ENCODE measurements around the gene TENM4. TPM values are rescaled to one million over a fixed set of nuclear protein-coding genes. Genes with fewer than 3 reads are reported as not detected.
"Not testable (repeated sequence)": the region's sequence is repeated elsewhere in the genome, so short reads cannot be mapped to it uniquely, and the experiment has no call there.

The TENM4 gene
- polyA plus RNA-seq, 1 experiment, result 0.39 TPM

GRCh38 chr11:78889698-78890097 lies 551.1 kb downstream of the TENM4 start:
- Histone ChIP-seq H3K4me3 (ENCODE audit: low read depth, low read length) (no peak overlapping the region), H3K27me3 (ENCODE audit: control insufficient read depth, insufficient read depth, low read length) (no peaks in the 10 kb centered on the region), H3K36me3 (ENCODE audit: control insufficient read depth, insufficient read depth, low read length) (no peaks in the 10 kb centered on the region)
- POLR2A ChIA-PET, result no interaction called here
- no peak for TF ChIP-seq CTCF (IDR thresholded peaks at IDR 0.05; ENCODE audit: insufficient read depth, low read depth, low read length)
- no peak for DNase-seq (ENCODE audit: low read depth)
- CTCF ChIA-PET, result no interaction called here

GRCh38 chr11:78886616-78887015 lies 554.2 kb downstream of the TENM4 start:
- H3K36me3 ChIP-seq (ENCODE audit: control insufficient read depth, insufficient read depth, low read length), result no peaks in the 10 kb centered on the region
- ChIA-PET CTCF (interaction anchor here (0.7 to 1.1 kb wide), 2 partner anchors 14 to 88 kb away, joined by 3 read pairs; no protein-coding TSS in a partner anchor), POLR2A (no interaction called here)
- TF ChIP-seq CTCF (IDR thresholded peaks at IDR 0.05; ENCODE audit: insufficient read depth, low read depth, low read length), result no peak
- H3K4me3 ChIP-seq (ENCODE audit: low read depth, low read length), result no peak overlapping the region
- no peak for DNase-seq (ENCODE audit: low read depth)
- no peaks in the 10 kb centered on the region for H3K27me3 ChIP-seq (ENCODE audit: control insufficient read depth, insufficient read depth, low read length)

- no peak for TF ChIP-seq CTCF (IDR thresholded peaks at IDR 0.05; ENCODE audit: insufficient read depth, low read depth, low read length)
- Histone ChIP-seq H3K36me3 (ENCODE audit: control insufficient read depth, insufficient read depth, low read length) (no peaks in the 10 kb centered on the region), H3K27me3 (ENCODE audit: control insufficient read depth, insufficient read depth, low read length) (no peaks in the 10 kb centered on the region), H3K4me3 (ENCODE audit: low read depth, low read length) (no peak overlapping the region)
- ChIA-PET POLR2A (no interaction called here), CTCF (interaction anchor here (0.6 kb wide), 1 partner anchor 15 kb away, joined by 4 read pairs; no protein-coding TSS in a partner anchor)
- DNase-seq (ENCODE audit: low read depth), result no peak
Observed at GRCh38 chr11:78884761-78885160, 556.1 kb downstream of the TENM4 start.

GRCh38 chr11:78883506-78883905 lies 557.3 kb downstream of the TENM4 start:
- H3K27me3 ChIP-seq (ENCODE audit: control insufficient read depth, insufficient read depth, low read length), result no peaks in the 10 kb centered on the region
- H3K36me3 ChIP-seq (ENCODE audit: control insufficient read depth, insufficient read depth, low read length), result no peaks in the 10 kb centered on the region
- ChIA-PET POLR2A (no interaction called here), CTCF (no interaction called here)
- TF ChIP-seq CTCF (IDR thresholded peaks at IDR 0.05; ENCODE audit: insufficient read depth, low read depth, low read length), result no peak
- H3K4me3 ChIP-seq (ENCODE audit: low read depth, low read length), result no peak overlapping the region
- DNase-seq (ENCODE audit: low read depth), result no peak

- DNase-seq (ENCODE audit: low read depth); H3K27me3 ChIP-seq (ENCODE audit: control insufficient read depth, insufficient read depth, low read length); POLR2A ChIA-PET; CTCF ChIA-PET; H3K4me3 ChIP-seq (ENCODE audit: low read depth, low read length); H3K36me3 ChIP-seq (ENCODE audit: control insufficient read depth, insufficient read depth, low read length): not testable (repeated sequence)
Observed at GRCh38 chr11:78879094-78879980, 561.5 kb downstream of the TENM4 start.

Data from BJ (cell line).